NK-92 treated with Interleukin-12 subunit alpha and Interleukin-12 subunit beta, amount 100 ng/mL, for 24 hours (cell line): ENCODE data around the gene ASCL1.

Experiments
- DNase-seq: peaks from one replicate; lab custom pipeline; 2025; lab: John Stamatoyannopoulos, UW

Gene ASCL1

DNA sequence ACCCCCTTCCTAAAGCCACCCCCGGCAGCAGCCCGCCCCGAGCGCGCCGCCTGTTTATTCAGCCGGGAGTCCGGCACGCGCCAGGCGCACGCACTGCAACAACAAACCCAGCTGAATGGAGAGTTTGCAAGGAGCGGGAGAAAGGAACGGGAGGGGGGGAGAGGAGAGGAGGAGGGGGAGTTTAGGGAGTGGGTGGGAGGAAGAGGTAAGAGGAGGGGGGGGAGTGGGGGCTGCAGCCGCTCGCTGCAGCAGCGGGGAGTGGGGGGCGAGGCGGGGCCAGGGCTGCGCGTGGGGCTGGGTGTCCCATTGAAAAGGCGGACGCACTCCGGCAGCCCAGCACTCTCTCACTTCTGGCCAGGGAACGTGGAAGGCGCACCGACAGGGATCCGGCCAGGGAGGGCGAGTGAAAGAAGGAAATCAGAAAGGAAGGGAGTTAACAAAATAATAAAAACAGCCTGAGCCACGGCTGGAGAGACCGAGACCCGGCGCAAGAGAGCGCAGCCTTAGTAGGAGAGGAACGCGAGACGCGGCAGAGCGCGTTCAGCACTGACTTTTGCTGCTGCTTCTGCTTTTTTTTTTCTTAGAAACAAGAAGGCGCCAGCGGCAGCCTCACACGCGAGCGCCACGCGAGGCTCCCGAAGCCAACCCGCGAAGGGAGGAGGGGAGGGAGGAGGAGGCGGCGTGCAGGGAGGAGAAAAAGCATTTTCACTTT is at the start of gene ASCL1:
Gene ASCL1, plus strand, starts transcription at position 336 of the 712 bp plus-strand sequence. CDS start 571 bp downstream, outside the sequence.
- no peak for DNase-seq

DNA sequence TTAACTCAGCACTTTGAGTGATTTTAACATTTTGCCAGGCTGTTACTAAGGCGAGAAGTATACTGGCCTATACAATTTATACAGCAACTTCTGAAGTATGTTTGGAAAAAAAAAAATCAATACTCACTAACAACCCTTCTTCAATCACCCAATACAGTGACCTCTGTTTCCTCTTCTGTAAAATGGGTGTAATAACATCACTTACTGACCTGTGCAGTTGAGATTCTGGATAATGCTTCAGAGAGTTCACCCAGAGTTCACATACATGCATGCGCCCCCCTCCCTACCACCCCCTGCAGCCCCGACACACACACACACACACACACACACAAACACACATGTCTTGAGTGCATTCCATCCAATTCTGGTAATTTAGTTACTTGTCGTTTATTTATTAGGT is 49.6 kb upstream of the ASCL1 start:
- DNase-seq = no peak

DNA sequence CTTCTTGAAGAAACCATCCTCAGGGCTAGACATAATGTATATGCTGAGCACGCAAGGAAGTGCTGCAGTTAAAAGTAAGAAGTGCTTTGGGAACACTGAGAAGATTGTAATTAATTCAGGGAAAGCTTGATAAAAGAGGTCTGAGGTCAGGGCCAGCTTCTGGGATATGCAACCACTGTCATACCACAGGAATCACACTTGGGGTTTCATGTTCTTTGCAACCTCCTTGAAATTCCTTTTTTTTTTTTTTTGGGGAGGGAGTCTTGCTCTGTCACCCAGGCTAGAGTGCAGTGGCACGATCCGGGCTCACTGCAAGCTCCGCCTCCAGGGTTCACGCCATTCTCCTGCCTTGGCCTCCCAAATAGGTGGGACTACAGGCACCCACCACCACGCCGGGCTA is 47.3 kb upstream of the ASCL1 start:
- no peak for DNase-seq

DNA sequence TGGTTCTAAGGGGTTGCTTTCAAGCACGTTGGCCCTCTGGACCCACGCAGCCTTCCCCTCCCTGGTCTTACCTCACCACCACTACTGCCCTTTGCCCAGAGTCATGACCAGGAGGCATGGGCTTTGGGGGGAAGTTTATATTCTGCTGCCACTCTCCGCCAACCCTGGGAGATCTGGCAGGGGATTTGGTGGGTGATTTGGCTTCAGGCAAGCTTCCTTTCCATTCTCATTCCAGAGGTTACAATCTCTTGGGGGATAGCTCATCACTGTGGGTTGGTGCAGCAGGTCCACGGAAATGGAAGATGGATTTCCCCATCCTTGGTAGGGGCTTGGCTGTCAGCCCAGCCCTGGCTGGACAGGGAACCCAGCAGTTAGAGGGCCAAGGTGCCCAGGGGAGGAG is 46.7 kb upstream of the ASCL1 start:
- DNase-seq = no peak

DNA sequence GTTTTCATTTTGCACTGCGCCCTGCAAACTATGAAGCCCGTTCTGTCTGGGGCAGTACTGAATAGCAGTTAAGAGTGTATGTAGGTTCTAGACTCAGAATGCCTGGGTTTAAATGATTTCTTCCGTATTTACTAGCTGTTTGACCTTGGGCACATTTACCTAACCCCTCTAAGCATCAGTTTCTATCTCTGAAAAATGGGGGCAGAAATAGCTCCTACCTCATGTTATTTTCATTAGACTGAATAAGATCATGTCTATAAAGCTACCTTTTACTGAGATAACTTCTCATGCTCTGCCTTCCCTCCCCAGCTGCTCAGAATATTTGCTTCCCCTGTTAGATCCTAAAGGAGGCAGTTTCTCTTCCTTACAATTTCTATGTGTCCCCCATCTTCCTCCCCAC is 46.2 kb upstream of the ASCL1 start:
- no peak for DNase-seq

DNA sequence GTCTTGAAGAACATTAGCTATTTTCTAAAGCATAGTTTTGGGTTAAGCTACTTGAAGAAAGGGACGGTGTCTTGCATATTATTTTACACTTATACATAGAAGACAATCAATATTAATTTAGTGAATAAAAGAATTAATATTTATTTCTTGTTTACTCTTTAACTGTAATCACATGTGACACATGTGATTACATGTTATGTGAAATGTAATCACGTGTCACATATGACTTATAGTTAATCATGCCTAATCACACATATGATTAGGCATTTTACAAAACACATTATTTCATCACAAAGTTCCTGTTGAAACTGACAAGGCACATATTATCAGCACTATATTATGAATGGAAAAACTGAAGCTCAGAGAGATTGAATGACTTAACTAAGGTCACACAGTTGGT is 45.2 kb upstream of the ASCL1 start:
- DNase-seq = no peak

DNA sequence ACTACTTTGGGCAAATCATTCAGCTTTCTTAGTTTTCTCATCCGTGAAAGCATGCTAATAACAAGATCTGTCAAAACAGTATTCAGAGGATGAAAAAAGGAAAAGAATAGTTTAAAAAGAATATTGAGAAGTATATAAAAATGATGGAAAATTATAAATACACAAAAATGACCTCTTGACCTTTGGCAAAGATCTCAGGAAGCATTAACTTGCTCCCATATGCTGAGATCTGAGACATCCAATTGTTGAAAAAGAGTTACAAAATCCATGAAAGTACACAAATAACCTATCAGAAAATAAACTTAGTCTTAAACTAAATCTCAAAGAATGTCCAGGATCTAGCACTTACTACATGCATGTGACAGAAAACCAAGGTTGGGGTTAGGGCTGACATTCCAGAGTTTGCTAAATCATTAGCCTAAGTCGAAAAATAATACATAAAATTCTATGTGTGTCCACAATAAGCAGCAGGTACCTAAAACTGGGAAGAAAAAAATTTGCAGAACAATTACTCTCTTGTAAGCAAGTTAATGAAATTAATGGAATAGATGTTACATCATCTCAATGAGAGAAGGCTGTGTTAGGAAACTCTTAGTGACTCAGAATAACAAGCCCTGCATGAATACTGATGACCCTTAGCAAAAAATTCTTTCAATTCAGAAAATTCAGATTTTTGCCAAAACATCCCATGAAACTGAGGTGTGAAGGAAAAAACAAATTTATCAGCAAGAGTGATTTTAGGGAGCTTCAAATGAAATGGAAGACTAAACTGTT is 43.8 kb upstream of the ASCL1 start:
- DNase-seq = no peak

DNA sequence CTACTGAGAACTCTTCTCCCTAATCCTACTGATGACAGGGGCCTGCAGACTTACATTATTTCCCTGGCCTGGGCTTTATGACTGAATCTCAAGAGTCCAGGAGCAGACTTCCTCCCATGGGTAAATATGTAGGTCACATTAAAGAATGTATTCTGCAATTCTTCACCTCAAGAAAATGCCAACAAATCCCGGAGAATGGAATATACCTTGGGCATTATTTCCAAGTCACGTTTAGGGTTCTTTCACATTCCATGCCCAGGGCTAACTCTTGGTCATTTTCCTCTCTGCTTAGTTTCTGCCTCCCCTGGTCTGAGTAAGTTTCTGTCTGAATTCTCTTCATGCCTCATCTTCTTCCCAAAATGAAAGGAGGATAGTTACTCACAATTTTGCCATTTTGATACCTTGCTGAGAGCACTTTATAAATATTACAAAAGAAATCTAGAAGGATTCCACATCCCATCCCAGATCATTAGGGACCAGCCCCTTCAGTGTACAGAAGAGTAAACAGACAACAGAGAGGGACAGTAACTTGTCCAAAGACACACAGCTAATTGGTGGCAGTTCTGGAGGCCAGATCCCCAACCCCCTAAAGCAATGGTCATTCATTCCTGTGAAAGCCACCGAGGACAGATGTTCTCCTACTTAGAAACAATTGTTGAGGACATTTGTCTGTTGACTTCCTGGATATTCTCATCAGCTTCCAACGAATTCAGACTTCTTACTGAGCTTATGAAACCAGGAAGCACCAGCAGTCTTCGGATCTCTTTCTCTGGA is 41.0 kb upstream of the ASCL1 start:
- DNase-seq = no peak

DNA sequence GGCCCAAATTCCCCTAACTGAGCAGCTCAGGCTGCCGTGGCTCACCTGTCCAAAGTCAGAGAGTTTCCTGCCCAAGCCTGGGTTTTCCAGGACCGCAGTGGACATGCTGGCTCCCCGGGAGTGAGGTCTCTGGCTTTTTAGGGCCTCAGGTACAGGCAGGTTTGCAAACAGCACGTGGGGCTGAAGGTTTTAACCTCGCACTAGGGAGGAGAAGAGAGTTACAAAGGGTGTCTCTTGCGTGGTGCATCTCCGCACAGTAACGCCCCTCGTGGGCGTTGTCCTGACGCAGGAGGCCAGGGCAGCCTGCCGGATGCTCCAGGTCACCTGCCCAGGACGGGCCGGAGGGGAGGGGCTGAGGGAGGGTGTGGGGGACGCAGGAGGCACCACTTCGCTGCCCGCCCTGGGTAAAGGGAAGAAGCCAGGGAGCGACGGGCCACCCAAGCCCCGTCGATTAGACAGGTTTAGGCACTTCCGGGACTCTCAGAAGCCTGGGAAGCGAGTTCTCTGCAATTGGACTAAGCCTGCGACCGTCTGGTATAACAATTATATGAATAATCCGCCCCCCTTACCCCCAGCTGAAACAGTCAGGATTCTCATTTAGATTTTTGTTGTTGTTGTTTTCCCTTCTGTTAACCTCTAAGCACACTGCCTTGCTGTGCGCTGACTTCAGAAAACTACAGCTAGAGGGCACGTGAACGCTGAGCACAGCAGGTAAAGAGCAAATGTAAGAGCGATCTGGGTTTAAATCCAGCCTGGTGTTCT is 40.3 kb upstream of the ASCL1 start, which contains the start of gene PAH:
Gene PAH, minus strand, starts transcription at position 219 of the 762 bp plus-strand sequence. Its CDS starts 114 bp downstream, at position 105.
- DNase-seq = no peak

DNA sequence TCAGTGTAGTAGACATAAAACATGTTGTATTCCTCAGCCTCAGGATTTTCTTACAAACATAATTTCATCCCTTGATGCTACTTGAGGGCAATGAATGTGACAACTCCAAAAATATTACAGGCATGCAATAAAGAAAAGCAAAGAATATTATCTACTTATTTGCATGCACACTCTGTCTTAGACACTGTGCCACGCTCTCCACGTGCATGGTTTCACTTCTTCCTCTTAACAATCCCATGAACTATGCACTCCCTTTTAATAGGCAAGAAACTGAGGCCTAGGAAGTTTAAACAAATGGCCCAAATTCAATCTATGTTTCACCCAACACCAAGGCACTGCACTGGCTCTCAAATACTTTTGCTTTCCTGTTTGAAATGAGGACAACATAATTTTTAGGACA is 38.6 kb upstream of the ASCL1 start:
- no peak for DNase-seq

DNA sequence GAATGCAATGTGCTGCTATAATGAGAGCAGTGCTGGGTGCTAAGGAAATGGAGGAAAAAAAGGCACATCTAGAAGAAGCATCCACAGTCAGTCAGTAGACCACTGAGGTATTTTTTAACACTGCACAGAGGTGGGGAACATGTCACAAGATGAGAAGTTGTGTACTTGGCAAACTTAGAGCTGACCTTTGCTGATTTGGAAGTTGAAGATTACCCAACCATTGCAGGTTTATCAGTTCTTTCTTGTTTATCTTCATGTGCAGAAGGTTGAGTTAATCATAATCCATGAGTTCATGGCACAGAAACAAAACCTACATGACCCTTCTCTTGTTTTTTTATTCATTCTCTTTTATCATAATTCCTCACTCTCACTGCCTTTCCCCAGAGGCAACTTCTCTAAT is 37.2 kb upstream of the ASCL1 start:
- DNase-seq = no peak

DNA sequence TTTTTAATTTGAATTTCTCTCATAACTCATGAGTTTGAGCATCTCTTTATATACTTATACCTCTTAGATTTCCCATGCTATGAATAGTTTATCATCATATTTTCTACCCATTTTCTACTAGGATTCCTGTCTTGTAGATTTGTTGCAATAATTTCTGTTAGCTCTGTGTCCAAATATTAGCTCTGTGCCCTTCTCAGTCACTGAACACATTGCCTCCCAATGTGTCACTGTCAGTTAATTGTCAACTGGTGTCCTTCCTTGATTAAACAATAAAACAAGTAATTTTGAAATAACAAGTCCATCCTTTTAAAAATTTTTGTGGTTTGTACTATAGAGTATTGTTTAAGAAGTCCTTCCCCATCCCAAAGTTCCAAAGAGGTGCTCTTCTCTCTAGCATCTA is 36.2 kb upstream of the ASCL1 start:
- no peak for DNase-seq

DNA sequence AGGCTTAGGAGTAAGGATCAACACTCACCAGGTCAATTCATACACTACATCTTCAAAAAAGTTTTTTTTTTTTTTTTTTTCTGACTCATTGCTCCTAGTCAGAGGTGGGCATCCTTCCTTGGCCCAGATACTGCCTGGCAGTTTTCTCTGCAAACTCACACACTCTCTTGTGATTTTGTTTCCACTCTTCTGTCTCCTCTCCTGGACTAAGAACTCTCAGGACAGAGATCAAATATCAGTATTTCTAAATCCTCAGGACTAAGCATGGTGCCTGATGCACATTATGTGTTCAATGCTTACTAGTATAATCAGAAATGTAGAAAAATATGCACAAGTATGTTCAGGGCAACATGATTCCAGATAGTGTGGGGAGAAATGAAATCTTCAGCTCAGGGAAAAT is 30.3 kb upstream of the ASCL1 start:
- no peak for DNase-seq

DNA sequence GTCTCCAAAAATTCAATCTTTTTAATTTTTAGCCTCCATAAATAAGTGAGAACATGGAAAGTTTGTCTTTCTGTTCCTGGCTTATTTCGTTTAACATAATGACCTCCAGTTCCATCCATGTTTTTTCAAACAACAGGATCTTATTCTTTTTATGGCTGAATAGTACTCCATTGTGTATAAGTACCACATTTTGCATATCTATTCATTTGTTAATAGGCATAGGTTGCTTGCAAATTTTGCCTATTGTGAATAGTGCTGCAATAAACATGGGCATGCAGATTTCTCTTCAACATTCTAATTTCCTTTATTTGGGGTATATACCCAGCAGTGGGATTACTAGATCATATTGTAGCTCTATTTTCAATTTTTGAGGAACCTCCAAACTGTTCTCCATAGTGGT is 24.3 kb upstream of the ASCL1 start:
- no peak for DNase-seq

DNA sequence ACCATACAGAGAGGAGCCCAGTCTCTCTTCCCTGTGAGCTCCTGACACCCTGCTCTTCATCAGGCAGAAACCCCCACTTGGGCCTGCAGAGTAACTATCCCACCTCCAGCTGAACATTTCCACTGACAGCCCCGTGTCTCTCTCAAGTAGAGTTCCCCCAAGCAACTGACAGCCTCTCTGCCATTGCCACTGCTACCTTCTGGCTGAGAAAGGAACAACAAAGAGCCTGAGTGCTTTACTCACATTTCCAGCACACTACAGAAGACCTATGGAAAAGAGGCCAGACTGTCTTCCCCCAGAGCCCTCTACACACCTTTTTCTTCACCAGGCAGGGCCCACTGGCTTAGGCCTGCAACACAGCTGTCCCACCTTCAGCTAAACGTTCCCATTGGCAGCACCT is 18.4 kb upstream of the ASCL1 start:
- DNase-seq = no peak

DNA sequence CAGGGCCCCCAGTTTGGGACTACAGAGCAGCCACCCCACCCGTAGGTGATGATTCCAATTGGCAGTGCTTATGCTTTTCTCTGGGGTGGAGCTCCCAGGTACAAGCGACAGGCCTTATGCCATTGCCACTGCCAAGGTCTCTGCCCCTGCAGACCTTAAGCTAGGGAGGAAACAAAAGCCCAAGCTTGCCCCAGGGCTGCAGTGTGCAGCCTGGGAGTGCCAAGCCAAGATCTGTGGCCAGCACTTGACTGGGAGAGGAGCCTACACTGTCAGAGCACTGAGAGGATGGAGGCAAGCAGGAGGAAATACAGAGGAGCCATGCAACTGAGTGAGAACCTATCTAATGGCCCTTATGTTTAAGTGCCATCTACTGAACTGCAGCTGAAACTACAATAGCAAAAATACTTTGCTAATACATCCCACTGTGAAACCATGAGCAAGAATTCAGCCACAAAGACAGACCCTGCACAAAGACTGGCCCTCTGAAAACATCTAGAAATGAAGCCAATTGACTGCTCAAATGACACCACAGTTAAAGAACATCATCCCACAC is 17.7 kb upstream of the ASCL1 start:
- DNase-seq = no peak

DNA sequence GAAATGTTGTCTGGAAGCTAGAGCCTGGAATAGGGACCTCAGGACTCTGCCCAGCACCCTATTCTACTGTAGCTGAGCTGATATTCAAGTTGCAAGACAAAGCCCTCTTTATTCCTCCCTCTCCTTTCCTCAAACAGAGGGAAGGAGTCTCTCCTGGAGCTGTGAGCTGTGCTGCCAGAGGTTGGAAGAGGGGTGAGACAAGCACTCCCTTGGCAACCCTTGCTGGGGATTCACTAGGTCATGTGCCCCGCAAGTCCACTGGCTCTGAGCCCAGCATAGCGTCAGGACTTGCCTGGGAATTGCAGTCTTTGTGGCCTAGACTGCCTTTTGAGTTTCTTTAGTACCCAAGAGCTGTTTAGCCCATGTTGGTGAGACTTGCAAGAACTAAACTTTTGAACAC is 11.4 kb upstream of the ASCL1 start:
- no peak for DNase-seq

DNA sequence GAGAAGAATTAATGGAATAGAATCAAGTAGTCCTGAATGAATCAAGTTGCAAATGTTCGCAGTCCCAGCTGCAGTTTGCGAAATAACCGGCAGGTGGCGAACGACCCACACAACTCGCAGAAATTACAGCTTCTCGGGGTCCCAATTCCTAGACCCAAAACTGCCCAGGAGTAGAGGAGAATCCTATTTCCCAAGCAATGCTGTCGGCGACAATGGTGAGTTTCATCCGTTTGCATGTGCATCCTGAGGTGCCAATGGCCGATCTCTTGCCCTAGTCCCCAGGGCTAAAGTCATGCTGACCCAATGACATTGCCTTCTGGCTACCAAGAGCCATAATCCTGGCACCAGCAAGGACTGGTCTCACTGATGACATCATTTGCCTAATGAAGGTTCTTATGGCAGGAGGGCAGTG is 8.5 kb upstream of the ASCL1 start:
- no peak for DNase-seq

DNA sequence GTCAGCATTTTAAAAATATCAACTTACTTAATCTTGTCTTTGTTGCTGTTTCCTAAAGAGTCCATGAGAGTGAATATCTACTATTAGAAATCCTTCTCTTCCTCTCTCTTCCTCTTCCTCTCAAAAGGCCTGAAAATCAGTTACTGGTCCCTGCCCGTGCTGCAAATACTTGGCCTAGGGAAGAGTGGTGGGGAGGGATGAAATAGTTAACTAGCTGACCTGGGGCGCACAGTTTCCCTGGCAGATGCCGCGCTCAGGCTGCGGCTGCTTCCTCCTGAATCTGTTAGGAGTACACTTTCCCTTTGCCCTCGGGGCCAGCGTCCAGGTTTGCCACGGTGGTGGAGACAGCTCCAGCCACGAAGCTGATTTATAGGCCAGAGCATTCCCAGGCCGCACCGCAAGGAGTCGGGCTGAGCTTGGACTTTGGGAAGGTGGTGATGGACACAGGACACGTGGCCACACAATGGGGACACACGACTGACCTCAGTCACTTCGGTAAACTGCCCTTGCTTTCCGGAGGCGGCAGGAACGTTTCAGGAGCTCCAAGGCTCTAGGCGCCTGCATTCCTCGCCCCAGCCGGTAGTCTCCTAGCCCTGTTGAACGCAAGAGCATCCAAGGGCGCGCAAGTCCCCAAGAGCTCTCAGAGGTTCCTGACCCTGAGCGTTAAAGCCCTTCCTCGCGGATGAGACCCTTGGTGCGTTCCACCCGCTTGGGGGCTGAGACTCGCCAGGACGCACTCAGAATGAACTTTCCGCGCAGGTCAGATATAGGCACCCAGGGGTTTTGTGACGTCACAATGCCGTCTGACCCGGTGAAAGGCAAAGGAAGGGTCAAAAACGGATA is 7.1 kb upstream of the ASCL1 start:
- DNase-seq = no peak

DNA sequence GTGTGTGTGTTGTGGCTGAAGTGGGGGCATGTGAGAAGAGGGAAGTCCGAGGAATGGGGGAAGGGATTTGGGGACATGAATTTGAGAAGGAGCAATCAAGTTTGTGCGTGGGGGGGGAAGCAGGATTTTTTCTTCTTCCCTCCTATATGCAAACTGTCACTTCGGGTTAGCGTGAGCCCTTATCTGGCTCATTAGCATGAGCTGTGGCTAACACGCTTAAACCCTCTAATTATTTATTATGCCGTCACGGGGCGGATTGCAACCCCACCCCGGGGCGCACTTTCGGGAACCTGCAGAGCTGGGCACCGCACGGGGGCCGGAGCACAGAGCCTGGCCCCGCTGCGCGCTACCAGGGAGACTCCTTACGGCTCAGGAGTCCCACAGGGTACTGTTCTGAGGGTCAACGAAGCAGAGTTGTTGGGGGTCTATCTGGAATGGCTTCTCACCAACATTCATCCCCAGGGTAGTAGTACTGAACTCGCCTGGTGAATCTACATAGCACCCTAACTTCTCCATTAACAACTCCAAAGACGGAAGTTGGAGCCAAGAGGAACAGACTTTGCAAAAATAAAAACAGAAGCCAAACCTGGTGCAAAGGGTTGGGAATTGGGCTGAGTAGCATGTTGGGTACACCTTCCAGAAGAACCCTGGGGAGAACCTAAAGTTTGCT is 6.4 kb upstream of the ASCL1 start:
- no peak for DNase-seq
